ENCODE data around the gene TLE1. TPM values are rescaled to one million over a fixed set of nuclear protein-coding genes. Genes with fewer than 3 reads are reported as not detected.

The TLE1 gene
- total RNA-seq, 1 experiment from 2014 or later: 17.3 TPM

GRCh38 chr9:81549500-81550206, 139.7 kb downstream of the TLE1 start:
- H3K9me3 ChIP-seq (ENCODE audit: control insufficient read depth in 1 of 2, insufficient read depth in 1 of 2, low read depth in 1 of 2, low read length in 2 of 2): no peaks in the 10 kb centered on the region
- no peaks in the 10 kb centered on the region for H3K36me3 ChIP-seq (ENCODE audit: control insufficient read depth in 1 of 2, insufficient read depth in 2 of 2, low read length in 2 of 2)
- peaks cover 0 to 12% of the 10 kb centered on the region in 2 experiments; a peak in 2 of 4 replicates for H3K4me1 ChIP-seq (ENCODE audit: control insufficient read depth in 1 of 2, insufficient read depth in 2 of 2, low read length in 2 of 2)
- no peak overlapping the region for H3K4me3 ChIP-seq (replicated peaks in 1 of 2; ENCODE audit: low read depth in 1 of 2, low read length in 2 of 2)
- H3K9me2 ChIP-seq (ENCODE audit: insufficient read depth): no peaks in the 10 kb centered on the region
- no TSS peak for BruUV-seq (replicated peaks)
- H3K9ac ChIP-seq (ENCODE audit: low read length): no peak overlapping the region
- TF ChIP-seq MAX (IDR thresholded peaks at IDR 0.05) (no peak), ATF3 (IDR thresholded peaks at IDR 0.05) (no peak), CBX3 (IDR thresholded peaks at IDR 0.05; ENCODE audit: low read depth) (no peak), ZFX (IDR thresholded peaks at IDR 0.05) (no peak), SP1 (IDR thresholded peaks at IDR 0.05; ENCODE audit: low read depth) (no peak), YY1 (IDR thresholded peaks at IDR 0.05; ENCODE audit: extremely low read depth, insufficient replicate concordance, low read depth, low read length) (no peak), EZH2 (IDR thresholded peaks at IDR 0.05) (no peak), CTCF (IDR thresholded peaks at IDR 0.05 in 2 of 3, conservative IDR thresholded peaks at IDR 0.05 in 1 of 3; ENCODE audit: borderline replicate concordance in 1 of 3, insufficient read depth in 1 of 3, low read depth in 2 of 3, low read length in 2 of 3) (no peak), SRF (IDR thresholded peaks at IDR 0.05; ENCODE audit: low read depth) (no peak)
- H2AFZ ChIP-seq (ENCODE audit: low read depth, low read length, poor library complexity, severe bottlenecking): no peak overlapping the region
- intact Hi-C loops (cut with micrococcal nuclease): loop anchor here (10.0 kb wide), 1 partner anchor 55 kb away; no protein-coding TSS in a partner anchor
- RAD21 ChIA-PET (ENCODE audit: low non-redundant PET in 1 of 2, low total read pairs in 2 of 2, uncharacterized antibody in 2 of 2, unreplicated experiment in 2 of 2): no interaction called here
- H3K27ac ChIP-seq (ENCODE audit: low read depth, low read length): no peak overlapping the region
- POLR2A ChIA-PET: no interaction called here
- no peaks in the 10 kb centered on the region for H4K20me1 ChIP-seq (ENCODE audit: insufficient read depth)
- no peaks in the 10 kb centered on the region for H3K79me2 ChIP-seq (ENCODE audit: insufficient read depth, low read length)
- CTCF ChIA-PET: no interaction called here
- H3K4me2 ChIP-seq (ENCODE audit: low read length): no peak overlapping the region
- ATAC-seq (no peak), DNase-seq (ENCODE audit: low read depth, low spot score) (no peak)
- H3K27me3 ChIP-seq (ENCODE audit: insufficient read depth, low read length): no peaks in the 10 kb centered on the region

Measured in HCT116 (cell line).